ENCODE results near the gene STK33.

STK33 gene

DNA sequence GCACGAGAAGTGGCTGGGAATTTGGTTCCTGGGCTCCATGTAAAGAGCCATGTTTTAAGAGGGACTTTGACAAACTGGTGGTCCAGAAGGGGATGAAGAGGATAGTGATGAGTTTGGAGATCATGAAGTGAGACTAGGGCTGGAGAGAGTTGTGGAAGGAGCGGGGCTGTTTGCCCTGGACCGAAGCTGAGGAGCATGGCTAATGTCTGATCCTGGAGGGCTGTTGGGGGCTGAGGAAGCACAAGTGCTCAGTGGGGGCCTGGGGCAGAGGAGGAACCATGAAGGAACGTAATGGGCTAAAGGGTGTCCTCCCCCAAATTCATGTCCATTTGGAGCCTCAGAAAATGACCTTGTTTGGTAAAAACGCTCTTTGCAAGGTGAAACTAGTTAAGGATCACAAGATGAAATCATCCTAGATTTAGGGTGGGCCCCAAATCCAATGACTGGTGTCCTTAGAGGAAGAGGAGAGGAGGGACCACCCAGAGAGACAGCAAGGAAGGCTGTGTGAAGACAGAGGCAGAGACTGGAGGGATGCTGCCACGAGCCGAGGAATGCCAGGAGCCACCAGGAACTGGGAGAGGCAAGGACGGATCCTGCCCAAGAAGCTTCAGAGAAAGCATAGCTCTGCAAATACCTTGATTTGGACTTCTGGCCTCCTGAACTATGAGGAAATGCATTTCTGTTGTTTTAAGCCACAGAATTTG lies 223.1 kb downstream of the STK33 start:
- Histone ChIP-seq H3K4me3 (ENCODE audit: insufficient read depth, low read depth, low read length, poor library complexity, severe bottlenecking) (no peak overlapping the region), H3K36me3 (ENCODE audit: control insufficient read depth, insufficient read depth, low read length) (no peaks in the 10 kb centered on the region), H3K27ac (ENCODE audit: insufficient read depth, low read length, poor library complexity, severe bottlenecking) (no peak overlapping the region), H3K27me3 (replicated peaks; ENCODE audit: control insufficient read depth, insufficient read depth, low read length, poor library complexity, severe bottlenecking) (no peaks in the 10 kb centered on the region), H3K4me1 (ENCODE audit: control insufficient read depth, insufficient read depth, low read length, poor library complexity, severe bottlenecking) (no peaks in the 10 kb centered on the region), H3K9me3 (ENCODE audit: control insufficient read depth, low read length) (no peaks in the 10 kb centered on the region)
- no peak for DNase-seq

DNA sequence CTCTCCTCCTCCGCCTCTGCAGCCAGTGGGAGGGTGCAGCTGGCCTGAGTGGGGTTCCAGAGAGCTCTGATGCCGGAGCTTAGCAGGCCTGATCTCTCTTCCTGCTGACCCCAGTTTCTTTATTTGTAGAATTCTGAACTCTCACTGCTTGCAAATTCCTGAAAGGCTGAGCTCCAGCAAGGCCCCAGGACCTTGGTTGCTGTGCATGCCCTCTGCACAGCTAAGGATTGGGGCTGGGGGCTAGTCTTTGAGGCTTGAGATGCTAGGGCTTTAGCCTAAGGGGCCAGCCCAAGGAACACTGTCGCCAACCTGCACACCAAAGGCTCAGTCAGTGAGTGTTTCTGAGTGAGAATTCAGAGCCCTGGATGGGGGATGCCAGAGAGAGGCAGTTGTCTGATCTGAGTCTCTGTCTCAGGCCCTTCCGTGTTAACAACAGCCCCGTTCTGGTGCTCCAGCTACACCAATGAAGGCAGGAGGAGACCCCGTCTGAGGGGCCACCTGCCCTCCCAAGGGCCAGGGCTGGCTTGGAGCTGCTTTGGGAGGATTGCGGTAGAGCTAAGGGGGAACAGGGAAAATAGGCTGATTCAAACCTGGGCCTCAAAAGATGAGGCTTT lies 224.3 kb downstream of the STK33 start:
- no peaks in the 10 kb centered on the region for H3K4me1 ChIP-seq (ENCODE audit: control insufficient read depth, insufficient read depth, low read length, poor library complexity, severe bottlenecking)
- H3K9me3 ChIP-seq (ENCODE audit: control insufficient read depth, low read length): no peaks in the 10 kb centered on the region
- no peak overlapping the region for H3K4me3 ChIP-seq (ENCODE audit: insufficient read depth, low read depth, low read length, poor library complexity, severe bottlenecking)
- H3K36me3 ChIP-seq (ENCODE audit: control insufficient read depth, insufficient read depth, low read length): no peaks in the 10 kb centered on the region
- no peaks in the 10 kb centered on the region for H3K27me3 ChIP-seq (replicated peaks; ENCODE audit: control insufficient read depth, insufficient read depth, low read length, poor library complexity, severe bottlenecking)
- DNase-seq: no peak
- H3K27ac ChIP-seq (ENCODE audit: insufficient read depth, low read length, poor library complexity, severe bottlenecking): no peak overlapping the region

- Histone ChIP-seq H3K27ac (ENCODE audit: insufficient read depth, low read length, poor library complexity, severe bottlenecking) (no peak overlapping the region), H3K36me3 (ENCODE audit: control insufficient read depth, insufficient read depth, low read length) (no peaks in the 10 kb centered on the region), H3K4me3 (ENCODE audit: insufficient read depth, low read depth, low read length, poor library complexity, severe bottlenecking) (no peak overlapping the region), H3K27me3 (replicated peaks; ENCODE audit: control insufficient read depth, insufficient read depth, low read length, poor library complexity, severe bottlenecking) (no peaks in the 10 kb centered on the region), H3K9me3 (ENCODE audit: control insufficient read depth, low read length) (no peaks in the 10 kb centered on the region), H3K4me1 (ENCODE audit: control insufficient read depth, insufficient read depth, low read length, poor library complexity, severe bottlenecking) (no peaks in the 10 kb centered on the region)
- DNase-seq: no peak
These were observed 225.3 kb downstream of the STK33 start for GRCh38 chr11:8368772-8369171.

GRCh38 chr11:8368194-8368593 lies 225.8 kb downstream of the STK33 start:
- no peaks in the 10 kb centered on the region for H3K4me1 ChIP-seq (ENCODE audit: control insufficient read depth, insufficient read depth, low read length, poor library complexity, severe bottlenecking)
- H3K36me3 ChIP-seq (ENCODE audit: control insufficient read depth, insufficient read depth, low read length): no peaks in the 10 kb centered on the region
- H3K9me3 ChIP-seq (ENCODE audit: control insufficient read depth, low read length): no peaks in the 10 kb centered on the region
- no peak overlapping the region for H3K27ac ChIP-seq (ENCODE audit: insufficient read depth, low read length, poor library complexity, severe bottlenecking)
- no peak overlapping the region for H3K4me3 ChIP-seq (ENCODE audit: insufficient read depth, low read depth, low read length, poor library complexity, severe bottlenecking)
- no peak for DNase-seq
- no peaks in the 10 kb centered on the region for H3K27me3 ChIP-seq (replicated peaks; ENCODE audit: control insufficient read depth, insufficient read depth, low read length, poor library complexity, severe bottlenecking)

DNA sequence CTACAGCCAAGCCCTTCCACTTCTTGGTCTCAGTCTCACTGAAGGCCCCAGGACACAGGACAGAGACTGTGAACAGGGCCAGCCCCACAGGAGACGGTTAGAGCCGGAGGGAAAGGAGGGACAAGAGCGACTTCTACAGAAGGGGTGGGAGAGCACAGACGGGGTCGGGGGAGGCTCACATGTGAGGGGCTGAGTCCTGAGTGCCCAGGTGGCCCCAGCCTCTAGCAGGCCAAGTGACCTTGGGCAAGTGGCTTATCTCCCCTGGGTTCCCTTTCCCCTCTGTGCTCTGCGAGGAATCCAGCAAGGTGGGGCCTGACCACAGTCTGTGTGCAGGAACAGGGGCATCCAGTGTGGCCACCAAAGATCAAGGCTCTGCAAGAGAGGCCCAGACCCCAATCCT lies 227.7 kb downstream of the STK33 start:
- Histone ChIP-seq H3K27ac (ENCODE audit: insufficient read depth, low read length, poor library complexity, severe bottlenecking) (no peak overlapping the region), H3K4me1 (ENCODE audit: control insufficient read depth, insufficient read depth, low read length, poor library complexity, severe bottlenecking) (no peaks in the 10 kb centered on the region), H3K4me3 (ENCODE audit: insufficient read depth, low read depth, low read length, poor library complexity, severe bottlenecking) (no peak overlapping the region), H3K36me3 (ENCODE audit: control insufficient read depth, insufficient read depth, low read length) (no peaks in the 10 kb centered on the region), H3K27me3 (replicated peaks; ENCODE audit: control insufficient read depth, insufficient read depth, low read length, poor library complexity, severe bottlenecking) (no peaks in the 10 kb centered on the region), H3K9me3 (ENCODE audit: control insufficient read depth, low read length) (no peaks in the 10 kb centered on the region)
- no peak for DNase-seq

DNA sequence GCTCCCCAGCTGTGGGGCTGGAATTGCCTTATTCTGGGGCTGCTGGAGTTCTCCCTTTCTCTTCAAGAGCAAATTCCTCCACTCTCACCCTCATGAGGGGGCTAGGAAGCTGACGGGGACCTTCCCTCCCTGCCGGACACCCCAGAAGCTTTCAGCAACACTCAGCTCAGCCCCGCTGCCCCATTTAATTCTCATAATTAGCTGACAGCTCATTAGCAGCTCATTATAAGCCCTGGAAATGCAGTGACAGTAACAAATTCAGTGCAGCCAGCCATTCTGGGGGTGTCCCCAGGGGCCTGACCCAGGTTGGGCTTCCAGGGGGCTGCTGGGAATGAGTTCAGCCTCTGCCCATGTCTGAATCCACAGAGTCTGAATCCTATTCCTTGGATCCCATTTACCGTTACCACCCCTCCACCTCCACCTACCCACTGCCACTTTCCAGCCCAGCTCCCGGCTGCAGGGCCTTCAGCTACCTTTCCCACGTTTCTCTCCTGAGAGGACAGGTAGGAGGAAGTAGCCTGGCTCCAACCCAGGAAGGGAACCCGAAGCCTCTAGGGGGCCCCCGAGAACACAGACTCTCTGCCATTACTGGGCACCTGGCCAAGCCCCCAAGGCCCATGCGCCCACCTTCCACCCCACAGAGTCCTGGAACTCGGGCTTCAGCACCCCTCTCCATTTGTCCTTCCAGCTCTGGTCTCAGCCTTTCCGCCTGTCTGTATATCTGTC lies 228.6 kb downstream of the STK33 start:
- no peaks in the 10 kb centered on the region for H3K9me3 ChIP-seq (ENCODE audit: control insufficient read depth, low read length)
- no peak for DNase-seq
- H3K27me3 ChIP-seq (replicated peaks; ENCODE audit: control insufficient read depth, insufficient read depth, low read length, poor library complexity, severe bottlenecking): no peaks in the 10 kb centered on the region
- no peak overlapping the region for H3K27ac ChIP-seq (ENCODE audit: insufficient read depth, low read length, poor library complexity, severe bottlenecking)
- no peaks in the 10 kb centered on the region for H3K36me3 ChIP-seq (ENCODE audit: control insufficient read depth, insufficient read depth, low read length)
- no peaks in the 10 kb centered on the region for H3K4me1 ChIP-seq (ENCODE audit: control insufficient read depth, insufficient read depth, low read length, poor library complexity, severe bottlenecking)
- no peak overlapping the region for H3K4me3 ChIP-seq (ENCODE audit: insufficient read depth, low read depth, low read length, poor library complexity, severe bottlenecking)

DNA sequence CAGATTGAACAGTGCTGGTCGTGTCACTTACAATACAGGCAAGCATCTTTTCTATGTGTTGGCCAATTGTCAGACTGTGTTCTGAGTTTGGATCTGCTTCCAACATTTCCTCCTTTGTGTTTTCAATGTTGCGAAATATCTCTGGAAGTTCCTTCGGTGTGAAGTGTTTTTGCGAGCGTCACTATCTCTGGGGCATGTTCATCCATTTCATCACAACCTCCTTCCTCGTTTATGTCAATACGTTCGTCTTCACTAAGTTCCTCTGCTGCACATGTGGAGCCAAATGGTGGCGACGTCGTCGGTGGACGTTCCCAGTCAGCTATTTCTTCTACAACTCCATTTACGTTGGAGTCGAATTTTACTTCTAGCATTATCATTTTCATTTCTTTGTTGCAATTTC lies 230.1 kb downstream of the STK33 start:
- H3K4me1 ChIP-seq (ENCODE audit: control insufficient read depth, insufficient read depth, low read length, poor library complexity, severe bottlenecking): no peaks in the 10 kb centered on the region
- no peak overlapping the region for H3K4me3 ChIP-seq (ENCODE audit: insufficient read depth, low read depth, low read length, poor library complexity, severe bottlenecking)
- H3K27ac ChIP-seq (ENCODE audit: insufficient read depth, low read length, poor library complexity, severe bottlenecking): no peak overlapping the region
- DNase-seq: no peak
- H3K9me3 ChIP-seq (ENCODE audit: control insufficient read depth, low read length): no peaks in the 10 kb centered on the region
- no peaks in the 10 kb centered on the region for H3K27me3 ChIP-seq (replicated peaks; ENCODE audit: control insufficient read depth, insufficient read depth, low read length, poor library complexity, severe bottlenecking)
- H3K36me3 ChIP-seq (ENCODE audit: control insufficient read depth, insufficient read depth, low read length): no peaks in the 10 kb centered on the region

DNA sequence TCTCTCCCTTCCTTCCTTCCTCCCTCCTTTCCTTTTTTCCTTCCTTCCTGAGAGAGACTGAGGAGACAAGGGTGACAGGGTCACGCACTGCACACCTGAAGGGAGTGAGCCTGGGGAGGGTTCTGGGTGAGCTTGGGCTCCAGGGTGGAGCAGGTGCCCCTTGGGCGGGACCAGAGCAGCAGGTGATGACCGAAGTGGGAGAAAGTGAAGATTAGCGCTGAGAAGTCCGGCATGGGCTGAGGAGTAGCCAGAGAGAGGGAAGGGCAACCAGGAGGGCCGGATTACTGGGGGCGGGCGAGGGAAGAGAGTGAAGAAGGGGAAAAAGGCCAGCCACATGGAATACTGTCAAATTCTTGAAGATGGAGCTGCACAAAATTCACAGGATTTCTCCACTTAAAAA lies 231.1 kb downstream of the STK33 start:
- Histone ChIP-seq H3K4me3 (ENCODE audit: insufficient read depth, low read depth, low read length, poor library complexity, severe bottlenecking) (no peak overlapping the region), H3K36me3 (ENCODE audit: control insufficient read depth, insufficient read depth, low read length) (no peaks in the 10 kb centered on the region), H3K4me1 (ENCODE audit: control insufficient read depth, insufficient read depth, low read length, poor library complexity, severe bottlenecking) (no peaks in the 10 kb centered on the region), H3K9me3 (ENCODE audit: control insufficient read depth, low read length) (no peaks in the 10 kb centered on the region), H3K27me3 (replicated peaks; ENCODE audit: control insufficient read depth, insufficient read depth, low read length, poor library complexity, severe bottlenecking) (no peaks in the 10 kb centered on the region), H3K27ac (ENCODE audit: insufficient read depth, low read length, poor library complexity, severe bottlenecking) (no peak overlapping the region)
- DNase-seq: no peak

GRCh38 chr11:8362491-8362890 lies 231.5 kb downstream of the STK33 start:
- H3K27me3 ChIP-seq (replicated peaks; ENCODE audit: control insufficient read depth, insufficient read depth, low read length, poor library complexity, severe bottlenecking): no peaks in the 10 kb centered on the region
- no peaks in the 10 kb centered on the region for H3K4me1 ChIP-seq (ENCODE audit: control insufficient read depth, insufficient read depth, low read length, poor library complexity, severe bottlenecking)
- no peak overlapping the region for H3K27ac ChIP-seq (ENCODE audit: insufficient read depth, low read length, poor library complexity, severe bottlenecking)
- no peak overlapping the region for H3K4me3 ChIP-seq (ENCODE audit: insufficient read depth, low read depth, low read length, poor library complexity, severe bottlenecking)
- no peak for DNase-seq
- no peaks in the 10 kb centered on the region for H3K36me3 ChIP-seq (ENCODE audit: control insufficient read depth, insufficient read depth, low read length)
- H3K9me3 ChIP-seq (ENCODE audit: control insufficient read depth, low read length): no peaks in the 10 kb centered on the region

- H3K27me3 ChIP-seq (replicated peaks; ENCODE audit: control insufficient read depth, insufficient read depth, low read length, poor library complexity, severe bottlenecking): no peaks in the 10 kb centered on the region
- H3K9me3 ChIP-seq (ENCODE audit: control insufficient read depth, low read length): no peaks in the 10 kb centered on the region
- no peaks in the 10 kb centered on the region for H3K4me1 ChIP-seq (ENCODE audit: control insufficient read depth, insufficient read depth, low read length, poor library complexity, severe bottlenecking)
- H3K36me3 ChIP-seq (ENCODE audit: control insufficient read depth, insufficient read depth, low read length): no peaks in the 10 kb centered on the region
- DNase-seq: no peak
- no peak overlapping the region for H3K4me3 ChIP-seq (ENCODE audit: insufficient read depth, low read depth, low read length, poor library complexity, severe bottlenecking)
- H3K27ac ChIP-seq (ENCODE audit: insufficient read depth, low read length, poor library complexity, severe bottlenecking): no peak overlapping the region
These were observed 232.3 kb downstream of the STK33 start for GRCh38 chr11:8361664-8362210.
